SH-SY5Y (cell line): Measurements from ENCODE around the gene KDM4B.

Source experiments
- GATA2 ChIP-seq: IDR thresholded peaks from 2 replicates; pipeline ENCODE4 v1.6.1; 2011; ENCODE audit warnings: mild to moderate bottlenecking, low read depth, low read length
- GATA3 ChIP-seq: IDR thresholded peaks from 2 replicates; pipeline ENCODE4 v1.6.1; 2011; ENCODE audit warnings: low read depth, mild to moderate bottlenecking, low read length, moderate library complexity

DNA sequence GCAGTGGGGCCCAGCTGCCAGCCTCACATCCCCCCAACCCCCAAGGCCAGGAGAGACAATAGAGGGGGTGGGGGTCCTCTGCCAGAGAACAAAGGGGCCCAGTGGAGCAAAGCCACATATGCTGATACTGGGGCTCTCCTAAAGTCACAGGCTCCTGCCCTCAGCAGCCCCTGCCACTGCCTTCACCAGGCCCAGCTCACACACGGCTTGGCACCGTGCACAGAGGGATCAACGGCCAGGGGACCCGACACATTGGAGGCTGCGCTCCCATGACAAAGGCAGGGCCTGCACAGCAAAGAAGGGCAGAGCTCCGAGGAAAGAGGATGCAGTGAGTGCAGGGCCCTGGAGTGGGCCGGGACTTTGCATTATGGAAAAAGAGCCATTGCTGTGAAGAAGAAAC, 146.4 kb downstream of the KDM4B start:
- TF ChIP-seq GATA3 (no peak), GATA2 (no peak)
